Keratinocyte (primary cell): ENCODE results near the gene COL9A3. TPM values are rescaled to one million over a fixed set of nuclear protein-coding genes. Genes with fewer than 3 reads are reported as not detected.
A peak's percentile ranks its signal among the peaks of the same experiment; 100 is the strongest.

ENCODE experiments used
- DNase-seq: peaks from one replicate; pipeline ENCODE4 v3.0.0-alpha.2; 2011; ENCODE audit warnings: low read depth, missing footprints, low spot score
- FAIRE-seq: peaks from 2 replicates; lab custom pipeline; 2011; peaks lifted over from hg19 to GRCh38; lab: Jason Lieb, UNC
- H2AFZ ChIP-seq: 2 replicates; pipeline ENCODE4 v1.6.0; 2012; ENCODE audit warnings: low read length, control low read depth, inconsistent platforms; ENCODE audit not compliant: control insufficient read depth
- H3K27ac ChIP-seq: 2 replicates; pipeline ENCODE4 v1.5.1; 2011; ENCODE audit warnings: low read length; ENCODE audit not compliant: control insufficient read depth, insufficient read depth
- H3K27me3 ChIP-seq: 3 replicates; pipeline ENCODE4 v1.6.0; 2011; ENCODE audit warnings: low read length; ENCODE audit not compliant: control insufficient read depth, insufficient read depth; ENCODE audit errors: extremely low read depth
- H3K36me3 ChIP-seq, 2 experiments: 2 replicates in 1 of 2; 3 replicates in 1 of 2; pipeline ENCODE4 v1.5.1; 2011; ENCODE audit warnings: low read length in 2 of 2, mild to moderate bottlenecking in 1 of 2; ENCODE audit not compliant: control insufficient read depth in 2 of 2, insufficient read depth in 2 of 2; ENCODE audit errors: extremely low read depth in 1 of 2
- H3K4me1 ChIP-seq: 3 replicates; pipeline ENCODE4 v1.5.1; 2011; ENCODE audit warnings: low read length; ENCODE audit not compliant: control insufficient read depth, insufficient read depth; ENCODE audit errors: extremely low read depth
- H3K4me2 ChIP-seq: 3 replicates; pipeline ENCODE4 v1.6.0; 2011; ENCODE audit warnings: low read depth, low read length; ENCODE audit not compliant: control insufficient read depth, insufficient read depth; ENCODE audit errors: extremely low read depth
- H3K4me3 ChIP-seq, 3 experiments: fragments of 200-600 bp in 1 of 3; sonication (generic) in 1 of 3; 2 replicates in 2 of 3; 3 replicates in 1 of 3; pipeline ENCODE4 v1.5.1; 2011 to 2016; ENCODE audit warnings: low read length in 3 of 3, mild to moderate bottlenecking in 3 of 3, control low read depth in 2 of 3, inconsistent platforms in 1 of 3, low read depth in 1 of 3, mixed read lengths in 1 of 3, mixed run types in 1 of 3, moderate library complexity in 1 of 3; ENCODE audit not compliant: control insufficient read depth in 2 of 3, insufficient read depth in 2 of 3; ENCODE audit errors: extremely low read depth in 1 of 3
- H3K79me2 ChIP-seq: 2 replicates; pipeline ENCODE4 v1.6.0; 2012; ENCODE audit warnings: low read length; ENCODE audit not compliant: control insufficient read depth, insufficient read depth
- H3K9ac ChIP-seq: 3 replicates; pipeline ENCODE4 v1.6.0; 2011; ENCODE audit warnings: low read length; ENCODE audit not compliant: control insufficient read depth, insufficient read depth; ENCODE audit errors: extremely low read depth
- H3K9me1 ChIP-seq: 3 replicates; pipeline ENCODE4 v1.6.0; 2011; ENCODE audit warnings: low read length; ENCODE audit not compliant: control insufficient read depth, insufficient read depth; ENCODE audit errors: extremely low read depth
- H3K9me3 ChIP-seq: 2 replicates; pipeline ENCODE4 v1.5.1; 2012; ENCODE audit warnings: low read depth, low read length; ENCODE audit not compliant: control insufficient read depth
- H4K20me1 ChIP-seq: 3 replicates; pipeline ENCODE4 v1.6.0; 2011; ENCODE audit warnings: low read length; ENCODE audit not compliant: control insufficient read depth, insufficient read depth; ENCODE audit errors: extremely low read depth
- CTCF ChIP-seq, 3 experiments: IDR thresholded peaks in 1 of 3; conservative IDR thresholded peaks in 1 of 3; optimal IDR thresholded peaks in 1 of 3; 2 replicates in 2 of 3; 3 replicates in 1 of 3; pipeline versions ENCODE3 to v1.5.1; 2011; ENCODE audit warnings: low read length in 3 of 3, mild to moderate bottlenecking in 3 of 3, moderate library complexity in 2 of 3, control low read depth in 1 of 3, inconsistent platforms in 1 of 3; ENCODE audit not compliant: insufficient read depth in 2 of 3; ENCODE audit errors: extremely low read depth in 1 of 3
- EZH2 ChIP-seq: IDR thresholded peaks from one replicate; pipeline ENCODE4 v1.6.1; 2012; ENCODE audit warnings: inconsistent platforms, mild to moderate bottlenecking, low read length, moderate library complexity
- dilution Hi-C: fragments of 300-500 bp; cut with MboI; formaldehyde crosslinking; loops from one replicate; pipeline ENCODE4 v1.7.0; 2020; ENCODE audit warnings: low sequenced_read_pairs; ENCODE audit not compliant: extremely low pct_ligation_motif_present
- polyA plus RNA-seq, 5 experiments: library from polyadenylated mRNA; depleted of rRNA in 3 of 5; stranded (reverse) in 3 of 5; stranded (forward) in 1 of 5; unstranded in 1 of 5; fragments of >200 nt; gene quantifications; 1 replicate in 1 of 5; 2 replicates in 3 of 5; 3 replicates in 1 of 5; pipeline versions ENCODE4 v1.2.1 to v1.2.3, GENCODE V29; 2011 to 2012; ENCODE audit warnings: missing spikeins in 2 of 5, low read depth in 1 of 5, low replicate concordance in 1 of 5

The COL9A3 gene
- polyA plus RNA-seq, 1 donor (not counting 4 experiments of a cell fraction or from before 2014, with no cell fraction given) = 4.8 TPM

DNA sequence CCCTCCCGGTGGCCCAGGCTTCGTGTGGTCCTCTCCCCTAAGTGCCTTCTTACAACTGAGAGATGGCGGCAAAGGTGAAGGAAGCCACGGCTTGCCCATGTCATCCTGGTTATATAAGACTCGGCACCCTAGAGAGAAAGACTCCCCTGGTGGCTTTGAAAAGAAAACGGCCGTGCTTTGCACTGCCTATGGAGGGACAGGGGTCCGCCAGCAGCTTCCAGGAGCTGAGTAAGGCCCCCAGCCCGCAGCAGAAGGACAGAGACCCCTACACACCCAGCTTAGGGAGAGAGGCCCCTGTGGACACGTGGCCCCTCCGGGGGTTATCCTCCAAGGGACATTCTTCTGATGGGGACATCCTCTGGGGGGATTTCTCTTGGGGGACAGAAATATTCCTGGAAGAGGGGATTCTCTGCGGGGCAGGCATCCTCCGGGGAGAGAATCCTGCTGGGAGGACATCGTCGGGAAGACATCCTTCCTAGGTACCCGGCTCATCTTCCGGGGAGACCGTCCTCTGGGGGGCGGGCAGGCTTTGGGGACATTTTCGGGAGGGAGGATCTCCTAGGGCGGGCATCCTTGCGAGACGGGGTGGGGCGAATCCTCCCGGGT lies 12.7 kb upstream of the COL9A3 start:
- H4K20me1 ChIP-seq = peaks cover under 1% of the 10 kb centered on the region
- H3K36me3 ChIP-seq = peaks cover 23% of the 10 kb centered on the region in 2 experiments
- TF ChIP-seq CTCF (optimal IDR thresholded peaks at IDR 0.05 in 1 of 3, IDR thresholded peaks at IDR 0.05 in 1 of 3, conservative IDR thresholded peaks at IDR 0.05 in 1 of 3; ENCODE audit: extremely low read depth in 1 of 3, insufficient read depth in 2 of 3, low read length in 3 of 3) (no peak), EZH2 (no peak)
- no peaks in the 10 kb centered on the region for H3K9me1 ChIP-seq
- DNase-seq (no peak), FAIRE-seq (no peak)
- H2AFZ ChIP-seq = peak overlapping the region; percentile 5
- H3K4me2 ChIP-seq = peak overlapping the region; percentile 48
- peak overlapping the region in 2 of 3 experiments; percentile 69 to 87 for H3K4me3 ChIP-seq
- peaks cover 12% of the 10 kb centered on the region for H3K4me1 ChIP-seq
- no peak overlapping the region for H3K9ac ChIP-seq
- H3K27ac ChIP-seq = no peak overlapping the region
- dilution Hi-C loops = no loop called here
- H3K79me2 ChIP-seq = peaks cover 25% of the 10 kb centered on the region
- H3K9me3 ChIP-seq = no peaks in the 10 kb centered on the region
- H3K27me3 ChIP-seq = no peaks in the 10 kb centered on the region

- peaks cover 23% of the 10 kb centered on the region in 2 experiments for H3K36me3 ChIP-seq
- dilution Hi-C loops = no loop called here
- no peak for TF ChIP-seq EZH2
- TF ChIP-seq CTCF (optimal IDR thresholded peaks at IDR 0.05 in 1 of 3, IDR thresholded peaks at IDR 0.05 in 1 of 3, conservative IDR thresholded peaks at IDR 0.05 in 1 of 3; ENCODE audit: extremely low read depth in 1 of 3, insufficient read depth in 2 of 3, low read length in 3 of 3) = no peak
Observed at GRCh38 chr20:62804627-62805154, 12.2 kb upstream of the COL9A3 start, which contains the start of gene OGFR. TSS of gene OGFR (plus strand) at chr20:62804835. CDS start at chr20:62804860, 25 bp downstream.

More at GRCh38 chr20:62804627-62805154, 12.2 kb upstream of the COL9A3 start, which contains the start of gene OGFR:
- peaks cover 12% of the 10 kb centered on the region for H3K4me1 ChIP-seq
- peaks cover 29% of the 10 kb centered on the region for H3K79me2 ChIP-seq
- no peak for FAIRE-seq
- peak within 1 kb of the TSS; percentile 69 to 87 (median 73) for H3K4me3 ChIP-seq
- no peaks in the 10 kb centered on the region for H3K9me3 ChIP-seq
- peak within 1 kb of the TSS; percentile 86 for H3K4me2 ChIP-seq
- H3K27ac ChIP-seq = peak within 1 kb of the TSS; percentile 47
- H3K27me3 ChIP-seq = no peaks in the 10 kb centered on the region
- DNase-seq = no peak
- no peaks in the 10 kb centered on the region for H3K9me1 ChIP-seq
- H4K20me1 ChIP-seq = peaks cover 2% of the 10 kb centered on the region
- H2AFZ ChIP-seq = peak within 1 kb of the TSS; percentile 77
- H3K9ac ChIP-seq = peak within 1 kb of the TSS; percentile 78
